GM19023 (cell line): ENCODE data around the gene F2RL3.
"Not testable (repeated sequence)": the region's sequence is repeated elsewhere in the genome, so short reads cannot be mapped to it uniquely, and the experiment has no call there.

Source experiments
- ATAC-seq: cut with Tn5 transposase; IDR thresholded peaks from one replicate; pipeline ENCODE4 v1.9.1; 2021; ENCODE audit warnings: mild to moderate bottlenecking, moderate library complexity; ENCODE audit not compliant: unreplicated experiment

F2RL3 gene

DNA sequence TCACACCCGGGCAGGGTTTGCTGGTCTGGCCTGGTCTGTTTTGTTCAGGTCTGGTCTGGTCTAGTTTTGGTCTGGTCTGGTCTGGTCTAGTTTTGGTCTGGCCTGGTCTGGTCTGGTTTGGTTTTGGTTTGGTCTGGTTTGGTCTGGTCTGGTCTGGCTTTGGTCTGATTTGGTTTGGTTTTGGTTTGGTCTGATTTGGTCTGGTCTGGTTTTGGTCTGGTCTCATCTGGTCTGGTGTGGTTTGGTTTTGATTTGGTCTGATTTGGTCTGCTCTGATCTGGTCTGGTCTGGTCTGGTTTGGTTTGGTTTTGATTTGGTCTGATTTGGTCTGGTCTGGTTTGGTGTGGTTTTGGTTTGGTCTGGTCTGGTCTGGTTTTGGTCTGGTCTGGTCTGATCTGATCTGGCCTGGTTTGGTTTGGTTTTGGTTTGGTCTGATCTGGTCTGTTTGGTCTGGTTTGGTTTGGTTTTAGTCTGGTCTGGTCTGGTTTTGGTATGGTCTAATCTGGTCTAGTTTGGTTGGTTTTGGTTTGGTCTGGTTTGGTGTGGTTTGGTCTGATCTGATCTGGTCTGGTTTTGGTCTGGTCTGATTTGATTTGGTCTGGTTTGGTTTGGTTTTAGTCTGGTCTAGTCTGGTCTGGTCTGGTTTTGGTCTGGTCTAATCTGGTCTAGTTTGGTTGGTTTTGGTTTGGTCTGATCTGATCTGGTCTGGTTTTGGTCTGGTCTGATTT lies 14.4 kb upstream of the F2RL3 start:
- no peak for ATAC-seq

DNA sequence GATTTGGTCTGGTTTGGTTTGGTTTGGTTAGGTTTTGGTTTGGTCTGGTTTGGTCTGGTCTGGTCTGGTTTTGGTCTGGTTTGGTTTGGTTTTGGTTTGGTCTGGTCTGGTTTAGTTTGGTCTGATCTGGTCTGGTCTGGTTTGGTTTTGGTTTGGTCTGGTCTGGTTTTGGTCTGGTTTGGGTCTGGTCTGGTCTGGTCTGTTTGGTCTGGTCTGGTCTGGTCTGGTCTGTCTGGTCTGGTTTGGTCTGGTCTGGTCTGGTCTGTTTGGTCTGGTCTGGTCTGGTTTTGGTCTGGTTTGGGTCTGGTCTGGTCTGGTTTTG lies 13.9 kb upstream of the F2RL3 start:
- ATAC-seq: not testable (repeated sequence)

DNA sequence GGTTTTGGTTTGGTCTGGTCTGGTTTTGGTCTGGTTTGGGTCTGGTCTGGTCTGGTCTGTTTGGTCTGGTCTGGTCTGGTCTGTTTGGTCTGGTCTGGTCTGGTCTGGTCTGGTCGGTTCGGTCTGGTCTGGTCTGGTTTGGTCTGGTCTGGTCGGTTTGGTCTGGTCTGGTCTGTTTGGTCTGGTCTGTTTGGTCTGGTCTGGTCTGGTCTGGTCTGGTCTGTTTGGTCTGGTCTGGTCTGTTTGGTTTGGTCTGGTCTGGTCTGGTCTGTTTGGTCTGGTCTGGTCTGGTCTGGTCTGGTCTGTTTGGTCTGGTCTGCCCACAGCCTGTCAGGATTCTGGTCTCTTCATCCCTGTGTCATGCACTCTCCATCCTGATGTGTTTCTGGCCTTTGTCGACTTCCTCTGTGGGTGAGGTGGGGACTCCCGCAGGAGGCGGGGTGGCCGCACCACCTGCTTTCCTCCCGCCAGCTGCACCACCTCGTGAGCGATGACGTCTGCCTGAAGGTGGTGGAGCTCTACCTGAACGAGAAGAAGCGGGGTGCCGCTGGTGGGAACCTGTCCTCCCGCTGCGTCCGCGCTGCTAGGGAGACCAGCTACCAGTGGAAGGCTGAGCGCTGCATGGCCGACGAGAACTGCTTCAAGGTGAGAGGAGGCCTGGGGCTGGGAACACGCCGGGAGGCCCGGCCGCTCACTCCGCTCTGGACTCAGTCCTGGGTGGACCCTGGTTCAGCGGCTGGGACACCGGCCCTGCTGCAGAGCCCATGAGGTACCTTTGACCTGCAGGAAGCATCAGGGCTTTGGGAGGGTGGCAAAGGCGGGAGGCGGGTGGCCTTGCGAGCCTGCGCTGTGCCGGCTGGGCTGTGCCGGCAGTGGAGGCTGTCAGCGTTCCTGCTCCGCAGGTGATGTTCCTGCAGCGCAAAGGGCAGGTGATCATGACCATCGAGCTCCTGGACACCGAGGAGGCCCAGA lies 12.9 kb upstream of the F2RL3 start:
- ATAC-seq: no peak

DNA sequence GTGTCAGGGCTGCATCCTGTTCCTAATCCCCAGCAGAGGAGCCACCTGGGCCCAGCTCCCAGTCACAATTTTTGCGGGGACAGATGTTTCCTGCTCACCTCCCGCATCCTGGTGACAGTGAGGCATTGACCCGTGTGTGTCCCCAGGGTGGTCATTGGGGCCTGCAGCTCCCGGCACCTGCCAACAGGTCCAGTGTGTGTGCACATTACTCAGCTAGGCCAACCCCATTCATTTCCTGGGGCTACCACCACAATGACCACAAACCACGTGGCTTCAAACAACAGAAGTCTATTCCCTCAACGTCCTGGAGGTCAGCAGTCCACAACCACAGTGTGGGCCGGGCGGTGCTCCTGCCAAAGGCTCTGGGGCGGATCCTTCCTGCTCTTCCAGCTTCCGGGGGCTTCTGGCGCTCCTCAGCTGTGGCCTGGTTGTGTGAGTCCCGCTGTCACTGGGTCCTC lies 11.9 kb upstream of the F2RL3 start:
- no peak for ATAC-seq

DNA sequence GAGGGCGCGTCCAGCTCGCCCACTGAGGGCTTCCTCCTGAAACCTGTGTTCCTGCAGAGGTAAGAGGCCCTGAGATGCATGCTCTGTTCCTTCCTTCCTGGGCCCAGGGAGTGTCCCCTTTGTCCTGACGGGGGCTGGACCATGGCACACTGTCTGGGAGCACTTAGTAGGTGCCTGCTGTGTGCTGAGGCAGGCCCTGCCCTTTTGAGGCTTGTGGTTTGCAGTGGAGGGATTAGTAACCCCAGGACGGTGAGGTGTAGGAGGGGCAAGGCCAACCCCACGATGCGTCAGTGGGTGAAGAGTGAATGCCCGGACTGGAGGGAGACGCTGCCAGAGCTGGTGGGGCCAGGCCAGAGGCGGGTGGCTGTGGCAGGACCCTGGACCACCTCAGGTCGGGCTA lies 11.2 kb upstream of the F2RL3 start:
- no peak for ATAC-seq

DNA sequence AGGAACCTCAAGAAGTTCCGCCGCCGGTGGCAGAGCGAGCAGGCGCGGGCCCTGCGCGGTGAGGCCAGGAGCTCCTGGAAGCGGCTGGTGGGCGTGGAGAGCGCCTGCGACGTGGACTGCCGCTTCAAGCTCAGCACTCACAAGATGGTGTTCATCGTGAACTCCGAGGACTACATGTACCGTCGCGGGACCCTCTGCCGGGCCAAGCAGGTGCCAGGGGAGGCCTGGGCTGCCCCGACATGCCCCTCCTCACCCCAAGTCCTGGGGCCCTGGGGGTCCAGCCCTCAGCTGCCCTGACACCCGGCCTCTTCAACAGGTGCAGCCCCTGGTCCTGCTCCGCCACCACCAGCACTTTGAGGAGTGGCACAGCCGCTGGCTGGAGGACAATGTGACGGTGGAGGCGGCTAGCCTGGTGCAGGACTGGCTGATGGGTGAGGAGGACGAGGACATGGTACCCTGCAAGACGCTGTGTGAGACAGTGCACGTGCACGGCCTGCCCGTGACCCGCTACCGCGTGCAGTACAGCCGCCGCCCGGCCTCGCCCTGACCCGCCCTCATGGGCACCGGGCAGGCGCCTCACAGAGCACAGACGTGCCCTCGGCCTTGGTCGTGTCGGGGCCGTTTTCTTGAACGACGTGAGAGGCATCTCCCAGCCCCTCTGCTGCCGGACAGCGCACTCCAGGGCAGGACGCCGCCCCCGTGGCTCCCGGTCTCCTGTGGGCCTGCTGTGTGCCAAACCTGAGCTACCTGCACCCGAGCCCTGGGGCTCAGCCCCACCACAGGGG lies 10.4 kb upstream of the F2RL3 start:
- no peak for ATAC-seq

DNA sequence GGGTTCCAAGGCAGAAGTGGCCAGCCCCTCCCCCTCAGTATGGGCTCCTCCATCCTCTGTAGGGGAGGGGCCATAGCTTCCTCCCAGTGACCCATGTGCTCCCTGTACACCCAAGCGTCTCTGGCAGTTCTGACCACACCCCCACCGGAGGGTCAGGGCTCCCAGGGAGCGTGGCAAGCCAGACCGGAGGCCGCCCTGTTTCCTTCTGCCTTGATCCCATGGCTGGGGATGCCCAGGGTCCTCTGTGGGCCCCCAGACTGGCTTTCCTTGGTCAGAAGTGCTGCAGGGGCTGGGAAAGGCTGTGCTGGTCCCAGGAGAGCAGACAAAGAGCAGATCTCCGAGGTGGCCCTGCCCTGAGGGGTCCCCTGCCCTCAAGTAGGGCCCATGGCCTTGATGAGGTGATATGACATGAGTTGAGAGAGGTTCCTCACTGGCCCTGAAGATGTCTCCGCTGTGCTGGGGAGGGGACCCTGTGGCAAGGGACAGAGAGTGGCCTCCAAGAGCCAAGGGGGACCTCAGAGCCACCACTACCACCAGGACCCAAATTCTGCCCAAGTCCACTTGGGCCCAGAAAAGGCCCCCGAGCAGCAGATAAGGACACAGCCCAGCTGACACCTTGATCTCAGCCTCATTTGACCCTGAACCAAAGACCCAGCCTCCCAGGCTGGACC lies 7.8 kb upstream of the F2RL3 start:
- ATAC-seq: no peak

DNA sequence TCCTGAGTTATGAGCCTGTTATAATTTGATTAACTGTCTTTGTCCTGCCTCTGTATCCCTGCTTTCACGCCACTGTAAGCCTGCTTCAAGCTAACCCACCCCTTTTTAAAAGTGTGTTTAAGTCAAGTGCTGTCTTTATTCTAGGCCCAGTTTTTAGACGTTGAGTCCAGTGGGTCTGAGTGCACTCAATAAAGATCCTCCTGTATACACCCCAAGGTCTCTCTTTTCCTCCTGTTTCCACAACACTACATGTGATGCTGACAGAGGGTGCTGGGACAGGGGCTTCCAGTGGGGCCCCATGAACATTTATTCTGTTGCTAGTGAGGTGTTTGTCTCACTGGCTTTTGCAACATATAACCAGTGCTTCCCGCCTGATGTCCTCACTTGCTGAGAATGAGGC lies 6.7 kb upstream of the F2RL3 start:
- no peak for ATAC-seq

DNA sequence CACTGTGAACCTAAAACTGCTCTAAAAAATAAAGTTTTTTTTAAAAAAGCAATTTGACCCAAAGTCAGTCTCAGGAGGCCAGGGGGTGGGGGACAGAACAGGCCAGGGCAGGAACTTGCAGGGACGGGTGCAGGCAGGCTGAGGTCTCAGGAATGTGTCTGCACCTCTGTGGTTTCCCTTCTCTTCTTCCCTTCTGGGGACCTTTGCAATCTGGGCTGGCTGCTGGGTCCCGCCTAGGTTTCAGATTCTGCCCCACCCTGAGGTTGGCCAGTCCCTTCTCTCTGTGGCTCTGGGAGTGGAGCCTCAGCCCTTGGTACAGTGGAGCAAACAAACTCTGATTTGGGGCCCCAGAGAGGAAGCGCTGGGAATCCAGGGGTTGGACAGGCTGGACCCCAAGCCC lies 5.3 kb upstream of the F2RL3 start:
- ATAC-seq: no peak

DNA sequence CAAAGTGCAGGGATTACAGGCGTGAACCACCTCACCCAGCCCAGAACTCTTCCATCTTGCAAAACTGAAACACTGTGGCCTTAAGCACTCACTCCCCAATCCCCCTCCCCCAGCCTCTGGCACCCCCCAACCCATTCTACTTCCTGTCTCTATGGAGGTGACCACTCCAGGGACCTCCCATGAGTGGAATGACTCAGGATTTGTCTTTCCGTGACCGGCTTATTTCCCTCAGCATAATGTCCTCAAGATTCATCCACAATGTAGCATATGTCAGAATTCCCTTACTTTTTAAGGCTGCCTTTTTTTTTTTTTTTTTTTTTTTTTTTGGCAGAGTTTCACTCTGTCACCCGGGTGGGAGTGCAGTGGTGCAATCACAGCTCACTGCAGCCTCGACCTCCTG lies 3.6 kb upstream of the F2RL3 start:
- no peak for ATAC-seq

DNA sequence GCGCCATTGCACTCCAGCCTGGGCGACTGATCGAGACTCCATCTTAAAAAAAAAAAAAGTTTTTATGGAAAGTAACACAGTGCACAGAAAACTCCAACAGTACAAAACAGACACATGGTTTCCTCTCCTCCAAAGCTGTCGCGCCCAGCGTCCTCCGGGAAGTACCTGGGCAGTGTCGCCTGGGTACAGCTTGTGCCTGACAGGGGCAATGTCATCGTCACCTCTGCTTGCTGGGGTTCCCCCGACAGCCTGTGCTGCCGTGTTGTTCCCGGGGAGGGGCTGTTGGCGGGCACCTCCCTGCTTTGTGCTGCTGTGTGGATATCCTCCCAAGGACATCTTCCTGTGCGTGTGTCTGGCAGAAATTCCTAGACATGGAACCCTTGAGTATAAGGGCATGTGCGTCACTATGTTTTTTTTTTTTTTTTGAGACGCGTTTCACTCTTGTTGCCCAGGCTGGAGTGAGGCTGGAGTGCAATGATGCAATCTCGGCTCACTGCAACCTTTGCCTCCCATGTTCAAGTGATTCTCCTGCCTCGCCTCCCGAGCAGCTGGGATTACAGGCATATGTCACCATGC lies 2.4 kb upstream of the F2RL3 start:
- no peak for ATAC-seq

DNA sequence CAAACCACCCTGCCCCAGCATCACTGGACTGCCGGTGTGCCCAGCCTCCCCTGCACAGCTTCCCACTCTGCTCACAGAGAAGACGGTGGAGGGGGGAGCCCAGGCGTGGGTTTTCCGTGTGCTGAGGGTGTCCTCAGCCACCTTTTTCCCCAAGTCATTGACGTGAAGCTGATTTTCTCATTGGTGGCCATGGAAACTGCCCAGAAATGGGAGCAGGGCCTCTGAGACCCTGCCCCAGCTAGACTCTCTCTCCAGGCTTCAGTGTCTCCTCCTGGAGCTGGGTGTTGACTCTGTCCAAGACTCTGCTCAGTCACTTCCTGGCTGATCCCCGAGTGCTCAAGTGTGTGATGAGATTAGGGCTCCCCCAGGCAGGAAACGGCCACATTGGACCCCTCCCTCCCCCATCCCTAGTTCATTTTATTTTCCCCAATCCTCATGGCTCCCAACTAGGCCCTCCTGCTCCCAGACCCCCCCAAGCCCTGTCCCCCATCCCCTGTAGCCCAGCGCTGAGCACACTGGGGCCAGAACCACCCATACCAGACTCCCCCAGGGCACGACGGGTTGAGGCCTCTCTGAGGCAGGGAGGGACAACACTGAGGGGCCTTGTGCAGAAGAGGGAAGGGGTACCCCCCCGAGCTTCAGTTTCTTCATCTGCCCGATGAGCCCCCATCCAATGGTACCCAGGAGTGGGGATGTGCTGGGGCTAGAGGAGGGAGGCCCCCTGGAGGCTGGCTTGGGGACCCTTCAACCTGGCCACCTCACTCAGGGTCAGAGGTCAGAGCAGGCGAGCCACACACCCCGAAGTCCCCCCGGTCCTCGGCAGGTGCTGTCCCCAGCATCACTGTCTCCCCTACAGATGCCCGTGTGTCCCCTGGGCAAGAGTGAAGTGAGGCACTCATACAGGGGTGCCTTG lies 1.2 kb upstream of the F2RL3 start:
- ATAC-seq: no peak

DNA sequence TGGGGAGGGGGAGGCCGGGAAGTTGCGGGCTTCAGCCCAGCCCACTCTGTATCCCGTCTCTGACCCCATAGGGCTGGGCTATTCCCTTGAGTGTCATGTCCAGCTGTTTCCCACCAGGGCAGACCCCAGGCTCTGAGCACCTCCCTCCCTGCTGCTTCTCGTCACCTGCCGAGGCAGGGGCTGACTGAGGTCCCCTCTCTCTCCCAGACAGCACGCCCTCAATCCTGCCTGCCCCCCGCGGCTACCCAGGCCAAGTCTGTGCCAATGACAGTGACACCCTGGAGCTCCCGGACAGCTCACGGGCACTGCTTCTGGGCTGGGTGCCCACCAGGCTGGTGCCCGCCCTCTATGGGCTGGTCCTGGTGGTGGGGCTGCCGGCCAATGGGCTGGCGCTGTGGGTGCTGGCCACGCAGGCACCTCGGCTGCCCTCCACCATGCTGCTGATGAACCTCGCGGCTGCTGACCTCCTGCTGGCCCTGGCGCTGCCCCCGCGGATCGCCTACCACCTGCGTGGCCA lies 625 bp downstream of the F2RL3 start:
- ATAC-seq: no peak

DNA sequence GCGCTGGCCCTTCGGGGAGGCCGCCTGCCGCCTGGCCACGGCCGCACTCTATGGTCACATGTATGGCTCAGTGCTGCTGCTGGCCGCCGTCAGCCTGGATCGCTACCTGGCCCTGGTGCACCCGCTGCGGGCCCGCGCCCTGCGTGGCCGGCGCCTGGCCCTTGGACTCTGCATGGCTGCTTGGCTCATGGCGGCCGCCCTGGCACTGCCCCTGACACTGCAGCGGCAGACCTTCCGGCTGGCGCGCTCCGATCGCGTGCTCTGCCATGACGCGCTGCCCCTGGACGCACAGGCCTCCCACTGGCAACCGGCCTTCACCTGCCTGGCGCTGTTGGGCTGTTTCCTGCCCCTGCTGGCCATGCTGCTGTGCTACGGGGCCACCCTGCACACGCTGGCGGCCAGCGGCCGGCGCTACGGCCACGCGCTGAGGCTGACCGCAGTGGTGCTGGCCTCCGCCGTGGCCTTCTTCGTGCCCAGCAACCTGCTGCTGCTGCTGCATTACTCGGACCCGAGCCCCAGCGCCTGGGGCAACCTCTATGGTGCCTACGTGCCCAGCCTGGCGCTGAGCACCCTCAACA lies 1.2 kb downstream of the F2RL3 start:
- ATAC-seq: no peak

DNA sequence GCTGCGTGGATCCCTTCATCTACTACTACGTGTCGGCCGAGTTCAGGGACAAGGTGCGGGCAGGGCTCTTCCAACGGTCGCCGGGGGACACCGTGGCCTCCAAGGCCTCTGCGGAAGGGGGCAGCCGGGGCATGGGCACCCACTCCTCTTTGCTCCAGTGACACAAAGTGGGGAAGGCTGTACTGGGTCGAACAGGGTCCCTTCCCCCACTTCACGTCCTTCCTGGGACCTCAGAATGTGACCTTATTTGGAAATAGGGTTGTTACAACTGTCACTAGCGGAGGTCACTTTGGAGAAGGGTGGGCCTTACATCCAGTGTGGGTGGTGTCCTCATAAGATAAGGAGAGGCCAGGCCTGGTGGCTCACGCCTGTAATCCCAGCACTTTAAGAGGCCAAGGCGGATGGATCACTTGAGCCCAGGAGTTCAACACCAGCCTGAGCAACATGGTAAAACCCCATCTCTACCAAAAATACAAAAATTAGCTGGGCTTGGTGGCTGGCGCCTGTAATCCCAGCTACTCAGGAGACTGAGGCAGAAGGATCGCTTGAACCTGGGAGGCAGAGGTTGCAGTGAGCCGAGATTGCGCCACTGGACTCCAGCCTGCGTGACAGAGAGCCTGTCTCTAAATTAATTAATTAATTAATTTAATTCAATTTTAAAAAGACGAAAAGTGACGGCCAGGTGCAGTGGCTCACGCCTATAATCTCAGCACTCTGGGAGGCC lies 1.8 kb downstream of the F2RL3 start:
- ATAC-seq: no peak

DNA sequence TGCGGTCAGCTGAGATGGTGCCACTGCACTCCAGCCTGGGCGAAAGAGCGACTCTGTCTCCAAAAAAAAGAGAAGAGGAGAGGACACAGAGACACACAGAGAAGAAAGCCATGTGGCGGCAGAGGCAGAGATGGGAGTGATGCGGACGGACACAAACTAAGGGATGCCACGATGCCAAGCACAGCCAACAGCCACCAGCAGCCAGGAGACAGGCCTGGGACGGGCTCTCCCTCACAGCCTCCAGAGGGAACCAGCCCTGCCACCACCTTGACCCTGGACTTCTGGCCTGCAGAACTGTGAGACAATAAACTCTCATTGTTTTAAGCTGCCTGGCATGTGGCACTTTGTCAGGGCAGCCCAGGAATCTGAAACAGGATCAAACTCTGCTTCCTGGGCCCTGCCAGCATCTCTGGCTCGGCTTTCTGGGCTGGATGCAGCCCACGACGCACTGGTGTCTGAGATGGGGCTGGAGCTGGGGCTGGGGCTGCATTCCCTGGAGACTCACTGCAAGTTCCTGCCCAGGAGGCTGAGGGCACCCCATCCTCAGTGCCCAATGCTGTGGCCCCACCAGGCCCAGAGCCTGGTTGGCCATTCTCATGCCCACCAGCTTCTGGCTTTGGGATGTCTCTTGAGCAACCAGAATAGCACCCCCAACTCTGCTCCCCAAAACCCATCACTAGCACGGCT lies 3.0 kb downstream of the F2RL3 start:
- ATAC-seq: no peak

DNA sequence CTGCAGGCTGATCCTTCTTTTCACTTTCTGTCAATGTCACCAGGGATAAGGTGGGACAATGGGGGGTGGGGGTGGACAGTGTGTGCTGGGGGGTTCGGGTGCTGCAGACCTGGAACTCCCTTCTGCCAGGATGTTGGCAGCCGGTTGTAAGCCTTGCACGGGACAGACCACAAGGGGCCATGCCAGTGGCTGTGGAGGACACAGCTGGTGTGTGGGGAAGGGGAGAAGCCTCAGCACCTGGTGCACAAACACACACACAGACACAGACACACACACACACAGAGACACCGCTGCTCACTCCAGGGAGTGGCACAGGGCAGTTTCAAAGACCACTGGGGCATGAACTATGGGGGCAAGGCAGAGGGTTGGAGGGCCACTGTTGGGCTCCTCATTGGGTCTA lies 3.6 kb downstream of the F2RL3 start:
- no peak for ATAC-seq
